ENCODE data around the gene RGL1. TPM values are rescaled to one million over a fixed set of nuclear protein-coding genes. Genes with fewer than 3 reads are reported as not detected.

The RGL1 gene
- total and polyA plus RNA-seq, 2 donors (not counting 1 experiment from before 2014, with no cell fraction given) = 16.2 to 21.4 TPM

DNA sequence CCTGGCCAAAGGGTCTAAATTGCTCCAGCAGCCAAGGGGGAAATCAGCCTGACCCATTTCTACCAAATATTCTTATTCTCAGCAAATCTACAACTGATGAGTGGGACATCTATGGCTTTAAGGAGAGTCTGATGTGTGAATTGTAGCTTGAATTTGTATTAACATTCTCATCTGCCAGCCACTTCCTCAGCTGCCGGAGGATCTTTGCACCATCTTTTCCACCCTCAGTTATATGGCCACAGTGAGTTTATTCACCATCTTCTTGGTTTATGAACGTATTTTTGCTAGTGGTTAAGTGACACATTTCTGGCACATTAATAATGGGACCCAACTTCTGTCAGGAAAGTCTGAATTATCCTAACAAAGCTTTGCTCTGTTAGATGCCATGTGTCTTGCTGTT, 163.0 kb downstream of the RGL1 start:
- no peaks in the 10 kb centered on the region for H3K9me3 ChIP-seq (ENCODE audit: control insufficient read depth, insufficient read depth, low read depth, low read length)
- no peak overlapping the region for H3K9ac ChIP-seq (ENCODE audit: insufficient read depth, low read length)
- H4K20me1 ChIP-seq (ENCODE audit: control insufficient read depth, extremely low read depth, insufficient read depth, low read length) = no peaks in the 10 kb centered on the region
- H3K79me2 ChIP-seq (ENCODE audit: control insufficient read depth, insufficient read depth, low read length) = no peaks in the 10 kb centered on the region
- H3K4me2 ChIP-seq (ENCODE audit: extremely low read depth, insufficient read depth, low read length) = no peak overlapping the region
- no peaks in the 10 kb centered on the region for H3K4me1 ChIP-seq (ENCODE audit: control insufficient read depth, extremely low read depth, insufficient read depth, low read length)
- TF ChIP-seq EZH2 (IDR thresholded peaks at IDR 0.05; ENCODE audit: low read length, missing control alignments) = no peak
- TF ChIP-seq, protein P1, sequence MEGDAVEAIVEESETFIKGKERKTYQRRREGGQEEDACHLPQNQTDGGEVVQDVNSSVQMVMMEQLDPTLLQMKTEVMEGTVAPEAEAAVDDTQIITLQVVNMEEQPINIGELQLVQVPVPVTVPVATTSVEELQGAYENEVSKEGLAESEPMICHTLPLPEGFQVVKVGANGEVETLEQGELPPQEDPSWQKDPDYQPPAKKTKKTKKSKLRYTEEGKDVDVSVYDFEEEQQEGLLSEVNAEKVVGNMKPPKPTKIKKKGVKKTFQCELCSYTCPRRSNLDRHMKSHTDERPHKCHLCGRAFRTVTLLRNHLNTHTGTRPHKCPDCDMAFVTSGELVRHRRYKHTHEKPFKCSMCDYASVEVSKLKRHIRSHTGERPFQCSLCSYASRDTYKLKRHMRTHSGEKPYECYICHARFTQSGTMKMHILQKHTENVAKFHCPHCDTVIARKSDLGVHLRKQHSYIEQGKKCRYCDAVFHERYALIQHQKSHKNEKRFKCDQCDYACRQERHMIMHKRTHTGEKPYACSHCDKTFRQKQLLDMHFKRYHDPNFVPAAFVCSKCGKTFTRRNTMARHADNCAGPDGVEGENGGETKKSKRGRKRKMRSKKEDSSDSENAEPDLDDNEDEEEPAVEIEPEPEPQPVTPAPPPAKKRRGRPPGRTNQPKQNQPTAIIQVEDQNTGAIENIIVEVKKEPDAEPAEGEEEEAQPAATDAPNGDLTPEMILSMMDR (conservative IDR thresholded peaks at IDR 0.05 in 1 of 2, IDR thresholded peaks at IDR 0.05 in 1 of 2; ENCODE audit: low read depth in 1 of 2, low read length in 2 of 2) = no peak
- H3K27me3 ChIP-seq (ENCODE audit: control insufficient read depth, insufficient read depth, low read length) = no peaks in the 10 kb centered on the region
- no peak for DNase-seq (ENCODE audit: low read depth in 2 of 2)
- no peak overlapping the region for H3K27ac ChIP-seq (ENCODE audit: insufficient read depth, low read length)
- peaks cover 1% of the 10 kb centered on the region for H3K36me3 ChIP-seq (ENCODE audit: control insufficient read depth, insufficient read depth, low read length)
- no peak overlapping the region for H3K4me3 ChIP-seq (replicated peaks in 1 of 4; ENCODE audit: control extremely low read depth in 1 of 4, insufficient read depth in 1 of 4, low read depth in 3 of 4, low read length in 4 of 4)
- no peak overlapping the region for H2AFZ ChIP-seq (ENCODE audit: low read length)

- Histone ChIP-seq H3K36me3 (ENCODE audit: control insufficient read depth, insufficient read depth, low read length) (peaks cover 1% of the 10 kb centered on the region), H3K79me2 (ENCODE audit: control insufficient read depth, insufficient read depth, low read length) (no peaks in the 10 kb centered on the region), H3K9ac (ENCODE audit: insufficient read depth, low read length) (no peak overlapping the region), H3K9me3 (ENCODE audit: control insufficient read depth, insufficient read depth, low read depth, low read length) (no peaks in the 10 kb centered on the region), H3K4me2 (ENCODE audit: extremely low read depth, insufficient read depth, low read length) (no peak overlapping the region), H2AFZ (ENCODE audit: low read length) (no peak overlapping the region), H3K27ac (ENCODE audit: insufficient read depth, low read length) (no peak overlapping the region), H3K27me3 (ENCODE audit: control insufficient read depth, insufficient read depth, low read length) (no peaks in the 10 kb centered on the region), H4K20me1 (ENCODE audit: control insufficient read depth, extremely low read depth, insufficient read depth, low read length) (no peaks in the 10 kb centered on the region), H3K4me3 (replicated peaks in 1 of 4; ENCODE audit: control extremely low read depth in 1 of 4, insufficient read depth in 1 of 4, low read depth in 3 of 4, low read length in 4 of 4) (no peak overlapping the region), H3K4me1 (ENCODE audit: control insufficient read depth, extremely low read depth, insufficient read depth, low read length) (no peaks in the 10 kb centered on the region)
- TF ChIP-seq, protein P1 (conservative IDR thresholded peaks at IDR 0.05 in 1 of 2, IDR thresholded peaks at IDR 0.05 in 1 of 2; ENCODE audit: low read depth in 1 of 2, low read length in 2 of 2) = no peak
- no peak for TF ChIP-seq EZH2 (IDR thresholded peaks at IDR 0.05; ENCODE audit: low read length, missing control alignments)
- no peak for DNase-seq (ENCODE audit: low read depth in 2 of 2)
Observed at GRCh38 chr1:183968386-183968785, 163.5 kb downstream of the RGL1 start.

DNA sequence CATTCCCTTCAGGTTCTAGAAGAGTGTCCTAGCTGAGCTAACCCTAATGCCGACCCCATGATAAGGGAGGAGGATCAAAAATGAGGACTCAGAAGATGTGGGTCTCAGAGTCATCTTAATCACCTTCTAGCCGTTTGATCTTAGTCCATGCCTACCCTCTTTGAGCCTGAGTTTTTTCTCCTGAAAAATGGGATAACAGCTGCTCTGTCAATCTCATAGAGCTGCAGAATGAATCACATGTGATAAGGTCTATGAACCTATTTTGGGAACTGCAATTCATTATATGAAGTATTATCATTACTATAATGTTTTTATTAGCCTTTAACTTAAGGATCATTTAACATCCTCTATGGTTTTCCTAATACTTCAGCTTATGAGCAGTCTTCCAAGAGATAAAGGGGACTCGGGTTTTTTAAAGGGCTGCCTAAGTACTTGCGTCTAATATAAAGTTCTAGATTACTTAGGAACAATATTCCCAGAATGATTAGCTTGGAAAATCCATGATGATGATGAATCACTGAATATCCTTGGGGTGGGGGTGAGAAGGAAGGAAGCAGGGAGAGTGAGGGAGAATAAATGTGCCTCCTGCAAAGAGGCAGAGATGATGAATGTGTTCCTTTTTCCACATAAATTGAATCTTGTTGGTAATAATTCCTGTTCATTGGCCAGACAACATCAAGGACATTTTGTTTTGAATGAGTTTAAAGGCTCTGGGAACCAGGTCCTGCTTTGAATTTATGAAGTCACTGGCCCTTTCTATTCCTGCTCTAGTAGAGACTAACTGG, 165.8 kb downstream of the RGL1 start:
- no peak overlapping the region for H3K4me2 ChIP-seq (ENCODE audit: extremely low read depth, insufficient read depth, low read length)
- H3K79me2 ChIP-seq (ENCODE audit: control insufficient read depth, insufficient read depth, low read length) = no peaks in the 10 kb centered on the region
- H3K27ac ChIP-seq (ENCODE audit: insufficient read depth, low read length) = no peak overlapping the region
- no peaks in the 10 kb centered on the region for H3K27me3 ChIP-seq (ENCODE audit: control insufficient read depth, insufficient read depth, low read length)
- DNase-seq (ENCODE audit: low read depth in 2 of 2) = no peak
- no peak overlapping the region for H2AFZ ChIP-seq (ENCODE audit: low read length)
- H3K4me1 ChIP-seq (ENCODE audit: control insufficient read depth, extremely low read depth, insufficient read depth, low read length) = no peaks in the 10 kb centered on the region
- no peak overlapping the region for H3K4me3 ChIP-seq (replicated peaks in 1 of 4; ENCODE audit: control extremely low read depth in 1 of 4, insufficient read depth in 1 of 4, low read depth in 3 of 4, low read length in 4 of 4)
- TF ChIP-seq EZH2 (IDR thresholded peaks at IDR 0.05; ENCODE audit: low read length, missing control alignments) = no peak
- TF ChIP-seq, protein P1 (conservative IDR thresholded peaks at IDR 0.05 in 1 of 2, IDR thresholded peaks at IDR 0.05 in 1 of 2; ENCODE audit: low read depth in 1 of 2, low read length in 2 of 2) = no peak
- no peaks in the 10 kb centered on the region for H4K20me1 ChIP-seq (ENCODE audit: control insufficient read depth, extremely low read depth, insufficient read depth, low read length)
- no peak overlapping the region for H3K9ac ChIP-seq (ENCODE audit: insufficient read depth, low read length)
- H3K36me3 ChIP-seq (ENCODE audit: control insufficient read depth, insufficient read depth, low read length) = peaks cover 1% of the 10 kb centered on the region
- H3K9me3 ChIP-seq (ENCODE audit: control insufficient read depth, insufficient read depth, low read depth, low read length) = no peaks in the 10 kb centered on the region
